Epithelial cell of prostate (primary cell): Measurements from ENCODE around the gene HTR1D.
"Not testable (repeated sequence)": the region's sequence is repeated elsewhere in the genome, so short reads cannot be mapped to it uniquely, and the experiment has no call there.

Source experiments
- DNase-seq: peaks from one replicate; pipeline ENCODE4 v3.0.0-alpha.2; 2011; ENCODE audit warnings: low read depth, low spot score
- H3K27ac ChIP-seq: fragments of 450-650 bp; 2 replicates; pipeline ENCODE4 v1.5.1; 2017; ENCODE audit warnings: mild to moderate bottlenecking

HTR1D gene, protein sequence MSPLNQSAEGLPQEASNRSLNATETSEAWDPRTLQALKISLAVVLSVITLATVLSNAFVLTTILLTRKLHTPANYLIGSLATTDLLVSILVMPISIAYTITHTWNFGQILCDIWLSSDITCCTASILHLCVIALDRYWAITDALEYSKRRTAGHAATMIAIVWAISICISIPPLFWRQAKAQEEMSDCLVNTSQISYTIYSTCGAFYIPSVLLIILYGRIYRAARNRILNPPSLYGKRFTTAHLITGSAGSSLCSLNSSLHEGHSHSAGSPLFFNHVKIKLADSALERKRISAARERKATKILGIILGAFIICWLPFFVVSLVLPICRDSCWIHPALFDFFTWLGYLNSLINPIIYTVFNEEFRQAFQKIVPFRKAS

DNA sequence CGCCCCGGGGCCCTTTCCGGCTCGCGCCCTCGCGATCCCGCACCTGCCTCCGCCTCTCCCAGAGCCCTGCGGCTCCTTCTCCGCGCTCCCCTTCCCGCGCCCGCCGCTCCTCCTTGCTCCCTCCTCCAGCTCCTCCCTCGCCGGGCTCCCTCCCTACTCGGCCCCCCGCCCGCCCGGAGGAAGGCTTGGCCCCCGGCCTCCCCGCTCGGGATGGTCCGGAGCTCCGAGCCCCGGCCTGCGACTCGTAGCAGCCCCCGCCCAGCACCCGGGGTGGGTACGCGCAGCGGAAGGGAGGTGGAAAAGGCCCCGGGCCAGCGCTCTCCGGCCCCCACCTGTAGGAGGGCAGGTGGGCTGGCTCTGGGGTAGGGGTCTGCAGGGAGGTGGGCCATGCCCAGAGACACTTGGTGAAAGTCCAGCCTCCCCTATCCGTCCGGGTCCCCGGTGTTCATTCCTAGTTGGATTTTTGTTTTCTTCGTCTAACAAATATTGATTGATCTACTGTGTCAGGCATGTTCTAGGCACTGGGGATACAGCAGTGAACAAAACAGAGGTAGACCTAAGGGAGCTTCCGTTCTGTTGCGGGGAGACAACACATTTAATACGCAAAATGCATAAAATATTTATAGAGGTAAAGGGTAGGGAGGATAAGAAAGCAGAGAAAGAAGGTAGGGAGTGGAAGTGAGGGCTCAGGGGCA is at the start of gene HTR1D:
HTR1D (minus strand) TSS at position 82 of the 695 bp plus-strand sequence. CDS start 23,283 bp downstream, outside the sequence.
- no peak within 1 kb of the TSS for H3K27ac ChIP-seq
- no peak for DNase-seq

GRCh38 chr1:23263380-23263887 is 46.1 kb upstream of the HTR1D start:
- DNase-seq = no peak

DNA sequence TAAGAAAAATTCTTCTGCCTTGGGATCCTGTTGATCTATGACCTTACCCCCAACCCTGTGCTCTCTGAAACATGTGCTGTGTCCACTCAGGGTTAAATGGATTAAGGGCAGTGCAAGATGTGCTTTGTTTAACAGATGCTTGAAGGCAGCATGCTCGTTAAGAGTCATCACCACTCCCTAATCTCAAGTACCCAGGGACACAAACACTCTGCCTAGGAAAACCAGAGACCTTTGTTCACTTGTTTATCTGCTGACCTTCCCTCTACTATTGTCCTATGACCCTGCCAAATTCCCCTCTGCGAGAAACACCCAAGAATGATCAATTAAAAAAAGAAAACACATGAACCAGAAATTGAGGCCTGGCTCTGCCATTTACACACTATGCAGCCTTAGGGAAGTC is 40.8 kb upstream of the HTR1D start:
- H3K27ac ChIP-seq = not testable (repeated sequence)

More at GRCh38 chr1:23263380-23263887, 46.1 kb upstream of the HTR1D start:
- no peak overlapping the region for H3K27ac ChIP-seq

DNA sequence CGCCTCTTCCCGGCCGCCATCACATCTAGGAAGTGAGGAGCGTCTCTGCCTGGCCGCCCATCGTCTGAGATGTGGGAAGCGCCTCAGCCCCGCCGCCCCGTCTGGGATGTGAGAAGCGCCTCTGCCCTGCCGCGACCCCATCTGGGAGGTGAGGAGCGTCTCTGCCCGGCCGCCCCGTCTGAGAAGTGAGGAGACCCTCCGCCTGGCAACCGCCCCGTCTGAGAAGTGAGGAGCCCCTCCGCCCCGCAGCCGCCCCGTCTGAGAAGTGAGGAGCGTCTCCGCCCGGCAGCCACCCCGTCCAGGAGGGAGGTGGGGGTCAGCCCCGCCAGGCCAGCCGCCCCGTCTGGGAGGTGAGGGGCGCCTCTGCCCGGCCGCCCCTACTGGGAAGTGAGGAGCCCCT is 40.1 kb upstream of the HTR1D start:
- DNase-seq, H3K27ac ChIP-seq: not testable (repeated sequence)

More for the DNA sequence above, 40.8 kb upstream of the HTR1D start:
- DNase-seq = not testable (repeated sequence)

GRCh38 chr1:23254584-23254983 is 37.3 kb upstream of the HTR1D start:
- no peak for DNase-seq

DNA sequence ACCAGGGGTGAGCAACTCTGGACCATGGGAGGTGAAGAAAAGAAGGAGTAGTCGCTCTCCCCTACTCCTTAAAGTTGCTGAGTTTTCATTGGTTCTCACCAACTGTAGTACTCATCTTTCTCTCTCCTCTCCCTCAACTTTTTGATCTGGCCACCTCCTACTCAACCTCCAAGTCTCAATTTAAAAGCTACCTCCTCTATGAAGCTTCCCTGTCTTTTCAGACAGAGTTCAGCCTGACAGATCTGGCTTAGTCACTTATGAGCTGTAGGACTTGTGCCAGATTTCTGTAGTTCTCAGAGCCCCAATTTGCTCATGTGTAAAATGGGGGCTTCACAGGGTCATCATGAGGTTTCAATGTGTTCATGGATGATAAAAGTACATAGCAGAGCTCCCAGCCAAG is 34.5 kb upstream of the HTR1D start:
- DNase-seq = no peak
- no peak overlapping the region for H3K27ac ChIP-seq

More at GRCh38 chr1:23254584-23254983, 37.3 kb upstream of the HTR1D start:
- no peak overlapping the region for H3K27ac ChIP-seq

DNA sequence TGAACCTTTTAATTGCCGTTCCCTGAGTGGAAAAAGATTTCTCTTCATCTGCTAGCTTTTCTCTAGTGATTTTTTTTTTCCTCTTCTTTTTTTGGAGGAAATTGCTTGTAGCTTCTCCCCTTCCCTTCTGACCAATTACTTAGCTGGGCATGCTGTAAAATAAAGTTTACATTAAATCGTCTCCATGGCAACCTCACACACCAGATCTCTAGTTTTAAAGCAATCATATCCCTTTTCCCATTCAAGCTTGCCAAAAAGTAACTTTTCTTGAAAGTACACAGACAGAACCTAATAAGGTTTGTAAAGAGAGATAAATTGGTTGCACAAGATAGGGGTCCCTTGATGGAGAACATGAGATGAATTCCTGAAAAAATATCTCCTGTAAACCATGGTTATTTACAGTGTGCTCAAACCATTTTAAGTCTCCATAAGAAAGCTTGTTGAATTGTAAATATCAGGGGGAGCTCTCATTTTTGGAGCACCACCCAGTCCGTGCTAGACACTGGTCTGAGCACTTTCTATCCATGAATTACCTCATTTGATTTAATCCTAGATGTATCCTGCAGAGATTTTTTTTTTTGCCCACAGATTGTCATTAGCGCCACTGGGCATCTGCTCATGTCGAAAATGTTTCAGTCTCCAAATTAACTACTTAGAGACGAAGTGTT is 32.6 kb upstream of the HTR1D start:
- no peak overlapping the region for H3K27ac ChIP-seq
- DNase-seq = no peak

GRCh38 chr1:23247276-23247675 is 30.0 kb upstream of the HTR1D start:
- no peak overlapping the region for H3K27ac ChIP-seq
- DNase-seq = no peak

- no peak for DNase-seq
- H3K27ac ChIP-seq = no peak overlapping the region
Observed at GRCh38 chr1:23246274-23246673, 29.0 kb upstream of the HTR1D start.

GRCh38 chr1:23244256-23244761 is 27.0 kb upstream of the HTR1D start:
- no peak overlapping the region for H3K27ac ChIP-seq
- no peak for DNase-seq

- DNase-seq = no peak
- H3K27ac ChIP-seq = no peak overlapping the region
Observed at GRCh38 chr1:23242414-23242813, 25.1 kb upstream of the HTR1D start.

DNA sequence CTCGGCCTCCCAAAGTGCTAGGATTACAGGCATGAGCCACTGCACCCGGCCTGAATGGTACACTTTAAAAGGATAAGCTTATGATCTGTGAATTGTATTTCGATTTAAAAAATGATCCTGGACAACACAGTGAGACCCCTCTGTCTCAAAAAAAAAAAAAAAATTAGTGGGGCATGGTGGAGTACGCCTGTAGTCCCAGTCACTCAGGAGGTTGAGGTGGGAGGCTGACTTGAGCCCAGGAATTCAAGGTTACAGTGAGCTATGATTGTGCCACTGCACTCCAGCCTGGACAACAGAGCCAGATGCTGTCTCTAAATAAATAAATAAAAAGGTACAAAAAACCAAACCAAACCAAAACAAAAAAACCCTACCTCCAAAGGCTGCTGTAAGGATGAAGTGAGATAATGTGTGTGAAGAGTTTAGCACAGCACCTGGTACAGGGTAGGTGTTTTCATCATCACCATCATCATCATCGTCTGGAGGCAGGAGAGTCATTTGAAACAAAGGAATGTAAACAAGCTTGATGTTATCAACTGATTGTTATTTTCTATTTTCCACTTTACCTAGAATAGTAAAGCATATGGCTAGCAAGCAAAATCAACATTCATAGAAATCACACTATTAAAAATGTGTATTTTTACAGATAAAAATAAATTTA is 22.5 kb upstream of the HTR1D start:
- H3K27ac ChIP-seq = no peak overlapping the region
- no peak for DNase-seq

DNA sequence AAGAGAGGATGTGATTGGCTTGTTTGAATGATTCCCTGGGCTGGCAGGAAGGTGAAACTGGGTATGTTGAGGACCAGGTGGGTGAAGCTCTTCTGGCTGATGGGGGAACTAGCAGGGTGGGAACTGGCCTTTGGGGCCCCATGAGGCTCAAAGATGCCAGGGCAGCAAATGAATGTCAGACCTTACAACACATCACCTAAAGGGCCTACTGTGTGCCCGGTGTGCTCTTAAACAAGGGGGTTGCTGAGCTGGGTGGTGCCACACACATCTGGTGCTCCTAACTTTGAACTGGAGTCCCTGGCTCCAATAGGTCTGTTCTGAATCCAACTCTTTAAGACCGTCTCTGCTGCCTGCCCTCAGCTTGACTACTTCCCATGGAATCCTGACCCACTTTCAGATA is 21.3 kb upstream of the HTR1D start:
- no peak for DNase-seq
- H3K27ac ChIP-seq = no peak overlapping the region

- H3K27ac ChIP-seq = no peak overlapping the region
- no peak for DNase-seq
Observed at GRCh38 chr1:23237508-23237907, 20.2 kb upstream of the HTR1D start.

DNA sequence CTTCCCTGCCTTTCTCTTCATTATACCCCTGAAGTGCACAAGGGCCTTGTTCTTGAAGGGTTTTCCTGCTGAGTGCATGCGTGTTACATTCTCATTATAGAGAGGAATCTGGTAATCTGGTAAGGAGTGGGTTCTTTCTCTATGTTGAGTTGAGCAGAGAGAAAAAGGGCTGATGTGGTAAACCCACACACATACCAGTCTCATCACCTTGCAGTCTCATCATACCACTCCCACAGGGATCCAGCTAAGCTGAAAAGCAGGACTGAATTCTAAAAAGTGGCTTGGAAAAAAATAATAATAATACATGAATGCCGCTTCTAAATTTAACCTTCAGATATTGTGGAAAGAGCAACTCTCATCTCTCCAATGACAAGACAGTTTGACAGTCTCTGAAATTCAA is 10.5 kb upstream of the HTR1D start:
- no peak for DNase-seq
- no peak overlapping the region for H3K27ac ChIP-seq

DNA sequence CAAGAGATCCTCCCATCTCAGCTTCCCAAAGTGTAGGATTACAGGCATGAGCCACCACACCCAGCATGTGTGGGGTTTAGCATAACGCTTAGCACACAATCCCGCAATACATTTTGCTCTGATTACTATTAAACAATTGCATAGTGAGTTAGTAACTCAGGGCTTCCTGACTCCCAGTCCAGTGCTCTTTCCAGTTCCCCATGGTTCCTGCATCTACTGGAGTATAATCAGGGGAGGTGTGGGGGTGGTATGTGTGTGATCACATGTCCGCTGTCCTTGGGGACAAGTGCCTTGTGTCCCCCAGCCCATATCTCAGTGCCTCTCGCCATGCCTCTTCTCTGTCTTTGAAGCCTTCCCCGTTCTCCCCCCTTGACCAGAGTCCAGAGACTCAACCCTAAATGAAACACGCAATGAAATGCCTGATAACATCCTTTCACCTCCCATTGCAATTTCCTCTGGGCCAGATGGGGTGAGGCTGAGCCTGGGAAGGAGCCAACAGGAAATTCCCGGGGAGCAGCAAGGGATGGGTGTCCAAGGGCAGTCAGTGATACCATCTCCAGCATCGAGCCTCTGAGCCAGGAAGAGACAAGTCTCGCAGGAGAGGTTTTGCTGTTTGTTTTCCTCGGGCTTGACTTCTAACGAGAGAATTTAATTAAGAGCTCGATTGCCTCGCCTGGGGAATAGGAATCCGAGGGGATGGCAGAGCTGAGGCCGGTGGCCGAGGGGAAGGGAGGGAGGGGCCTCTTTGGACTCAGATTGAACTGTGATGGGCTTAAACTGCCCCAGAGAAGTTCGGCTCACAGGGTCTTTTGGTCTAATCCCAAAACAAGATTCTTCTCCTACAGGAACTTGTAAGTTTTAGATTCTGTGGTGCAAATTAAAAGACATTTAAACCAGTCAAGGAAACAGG is 7.7 kb upstream of the HTR1D start:
- peak overlapping the region; percentile 20 for H3K27ac ChIP-seq
- DNase-seq = no peak

DNA sequence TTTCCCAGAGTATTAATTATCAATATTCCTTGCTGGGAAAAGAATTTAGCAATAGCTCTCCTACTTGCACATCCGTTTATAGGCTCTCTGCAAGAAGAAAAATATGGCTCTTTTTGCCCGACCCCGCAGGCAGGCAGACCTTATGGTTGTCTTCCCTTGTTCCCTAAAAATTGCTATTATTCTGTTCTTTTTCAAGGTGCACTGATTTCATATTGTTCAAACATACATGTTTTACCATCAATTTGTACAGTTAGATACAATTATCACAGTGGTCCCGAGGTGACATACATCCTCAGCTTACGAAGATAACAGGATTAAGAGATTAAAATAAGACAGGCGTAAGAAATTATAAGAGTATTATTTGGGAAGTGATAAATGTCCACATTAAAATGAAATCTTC is 6.7 kb upstream of the HTR1D start:
- H3K27ac ChIP-seq, DNase-seq: not testable (repeated sequence)

DNA sequence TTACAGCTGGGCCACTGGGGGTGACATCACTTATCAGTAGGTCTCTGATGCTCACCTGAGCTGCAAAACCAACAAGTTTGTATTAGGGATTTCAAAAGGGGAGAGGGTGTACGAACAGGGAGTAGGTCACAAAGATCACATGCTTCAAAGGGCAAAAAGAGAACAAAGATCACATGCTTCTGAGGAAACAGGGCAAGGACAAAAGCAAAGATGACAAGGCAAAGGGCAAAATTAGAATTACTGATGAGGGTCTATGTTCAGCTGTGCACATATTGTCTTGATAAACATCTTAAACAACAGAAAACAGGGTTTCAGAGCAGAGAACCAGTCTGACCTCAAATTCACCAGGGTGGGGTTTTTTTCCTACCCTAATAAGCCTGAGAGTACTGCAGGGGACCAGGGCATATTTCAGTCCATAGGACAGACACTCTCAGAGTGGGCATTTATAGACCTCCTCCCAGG is 6.2 kb upstream of the HTR1D start:
- not testable (repeated sequence) for H3K27ac ChIP-seq, DNase-seq

DNA sequence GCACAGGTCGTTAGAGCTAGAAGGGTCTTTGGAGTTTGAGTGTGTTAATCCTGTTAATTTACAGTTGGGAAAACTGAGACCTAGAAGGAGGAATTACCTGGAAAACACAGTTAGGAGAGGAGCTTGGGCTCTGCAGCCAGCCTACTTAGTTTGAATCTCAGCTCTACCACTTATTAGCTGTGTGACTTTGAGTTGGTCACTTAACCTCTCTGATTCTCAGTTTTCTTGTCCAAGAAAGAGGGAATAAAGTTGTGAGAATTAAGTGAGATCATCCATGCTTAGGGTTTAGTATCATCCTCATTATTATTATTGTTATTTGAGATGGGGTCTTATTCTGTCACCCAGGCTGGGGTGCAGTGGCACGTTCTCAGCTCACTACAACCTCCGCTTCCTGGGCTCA is 5.4 kb upstream of the HTR1D start:
- H3K27ac ChIP-seq = no peak overlapping the region
- DNase-seq = no peak
